Measurements from ENCODE around the gene CYB561A3.

CYB561A3 gene

DNA sequence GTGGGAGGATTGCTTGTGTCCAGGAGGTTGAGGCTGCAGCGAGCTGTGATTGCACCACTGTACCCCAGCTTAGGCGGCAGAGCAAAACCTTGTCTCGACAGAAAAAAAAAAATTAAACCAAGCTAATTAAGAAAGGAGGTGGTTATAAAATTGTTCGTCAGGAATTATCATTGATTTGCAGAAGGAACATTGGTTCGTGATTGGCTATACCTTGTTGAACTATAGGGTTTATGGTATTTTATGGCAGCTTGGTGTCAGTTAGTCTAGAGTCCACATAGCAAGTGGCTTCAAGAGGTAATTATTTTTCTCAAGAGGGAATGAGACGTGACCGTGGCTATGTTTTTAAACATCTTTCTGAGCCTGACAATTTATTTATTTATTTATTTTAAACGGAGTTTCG, 19.2 kb upstream of the CYB561A3 start:
- DNase-seq (ENCODE audit: low spot score) = no peak
- TF ChIP-seq, protein P1, sequence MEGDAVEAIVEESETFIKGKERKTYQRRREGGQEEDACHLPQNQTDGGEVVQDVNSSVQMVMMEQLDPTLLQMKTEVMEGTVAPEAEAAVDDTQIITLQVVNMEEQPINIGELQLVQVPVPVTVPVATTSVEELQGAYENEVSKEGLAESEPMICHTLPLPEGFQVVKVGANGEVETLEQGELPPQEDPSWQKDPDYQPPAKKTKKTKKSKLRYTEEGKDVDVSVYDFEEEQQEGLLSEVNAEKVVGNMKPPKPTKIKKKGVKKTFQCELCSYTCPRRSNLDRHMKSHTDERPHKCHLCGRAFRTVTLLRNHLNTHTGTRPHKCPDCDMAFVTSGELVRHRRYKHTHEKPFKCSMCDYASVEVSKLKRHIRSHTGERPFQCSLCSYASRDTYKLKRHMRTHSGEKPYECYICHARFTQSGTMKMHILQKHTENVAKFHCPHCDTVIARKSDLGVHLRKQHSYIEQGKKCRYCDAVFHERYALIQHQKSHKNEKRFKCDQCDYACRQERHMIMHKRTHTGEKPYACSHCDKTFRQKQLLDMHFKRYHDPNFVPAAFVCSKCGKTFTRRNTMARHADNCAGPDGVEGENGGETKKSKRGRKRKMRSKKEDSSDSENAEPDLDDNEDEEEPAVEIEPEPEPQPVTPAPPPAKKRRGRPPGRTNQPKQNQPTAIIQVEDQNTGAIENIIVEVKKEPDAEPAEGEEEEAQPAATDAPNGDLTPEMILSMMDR (conservative IDR thresholded peaks at IDR 0.05; ENCODE audit: low read depth) = no peak
- H3K27ac ChIP-seq = peak overlapping the region; percentile 100
- CTCF ChIA-PET = no interaction called here
- POLR2A ChIA-PET (ENCODE audit: low non-redundant PET) = no interaction called here

DNA sequence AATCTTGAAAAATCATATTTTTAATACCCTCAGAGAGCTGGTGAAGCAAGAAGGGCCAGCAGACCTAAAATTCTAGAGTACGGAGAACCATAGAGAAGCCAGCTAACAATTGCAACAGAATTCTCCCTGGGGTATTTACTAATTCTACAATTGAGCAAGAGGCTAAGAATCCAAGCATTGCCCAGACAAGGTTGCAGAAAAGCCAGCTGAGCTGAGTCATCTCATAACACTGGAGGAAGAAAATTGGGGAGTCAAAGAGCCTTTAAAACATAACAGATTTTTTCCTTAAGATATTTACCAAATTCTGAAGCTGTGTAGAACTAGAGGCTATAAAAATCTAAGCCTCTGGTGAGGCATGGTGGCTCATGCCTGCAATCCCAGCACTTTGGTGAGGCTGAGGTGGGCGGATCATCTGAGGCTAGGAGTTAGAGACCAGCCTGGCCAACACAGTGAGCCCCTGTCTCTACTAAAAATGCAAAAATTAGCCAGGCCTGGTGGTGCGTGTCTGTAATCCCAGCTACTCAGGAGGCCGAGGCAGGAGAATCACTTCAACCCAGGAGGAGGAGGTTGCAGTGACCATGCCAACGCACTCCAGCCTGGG, 17.1 kb upstream of the CYB561A3 start:
- peak overlapping the region; percentile 100 for H3K27ac ChIP-seq
- TF ChIP-seq, protein P1 (conservative IDR thresholded peaks at IDR 0.05; ENCODE audit: low read depth) = no peak
- peak; percentile 92 for DNase-seq (ENCODE audit: low spot score)
- POLR2A ChIA-PET (ENCODE audit: low non-redundant PET) = interaction anchor here (1.0 kb wide), 1 partner anchor 17 kb away, joined by 7 read pairs; the partner anchor contains the start of genes CYB561A3 and TMEM138
- CTCF ChIA-PET = interaction anchor here (0.6 to 1.6 kb wide), 2 partner anchors 43 to 122 kb away, joined by 4 to 6 read pairs; no protein-coding TSS in a partner anchor

DNA sequence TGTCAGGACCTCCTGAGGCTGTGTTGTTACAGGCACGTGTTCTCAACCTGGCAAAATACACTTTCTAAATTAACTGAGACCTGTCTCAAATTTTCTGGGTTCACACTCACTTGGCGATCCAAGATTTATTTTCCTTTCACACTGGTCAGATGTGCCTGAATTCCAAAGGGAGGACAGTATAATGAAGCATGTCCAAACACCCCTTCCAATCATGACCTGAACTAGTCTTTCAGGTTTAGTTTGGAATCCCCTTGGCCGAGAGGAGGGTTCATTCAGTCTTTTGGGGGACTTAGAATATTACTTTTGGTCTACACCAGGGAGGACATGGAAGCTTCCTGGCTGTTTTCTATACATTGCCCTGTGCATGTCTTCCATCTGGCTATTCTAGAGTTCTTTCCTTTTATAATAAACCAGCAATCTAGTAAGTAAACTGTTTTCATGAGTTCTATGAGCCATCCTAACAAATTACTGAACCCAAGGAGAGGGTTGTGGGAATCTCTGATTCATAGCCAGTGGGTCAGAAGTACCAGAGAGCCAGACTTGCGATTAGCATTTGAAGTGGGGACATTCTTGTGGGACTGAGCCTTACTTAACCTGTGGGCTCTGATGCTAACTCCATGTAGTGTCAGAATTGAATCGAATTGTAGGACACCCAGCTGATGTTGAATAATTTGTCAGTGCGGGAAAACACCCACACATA, 15.9 kb upstream of the CYB561A3 start:
- ChIA-PET CTCF (interaction anchor here (1.6 kb wide), 1 partner anchor 42 kb away, joined by 4 read pairs; no protein-coding TSS in a partner anchor), POLR2A (ENCODE audit: low non-redundant PET) (no interaction called here)
- H3K27ac ChIP-seq = peak overlapping the region; percentile 100
- TF ChIP-seq, protein P1 (conservative IDR thresholded peaks at IDR 0.05; ENCODE audit: low read depth) = no peak
- DNase-seq (ENCODE audit: low spot score) = no peak

DNA sequence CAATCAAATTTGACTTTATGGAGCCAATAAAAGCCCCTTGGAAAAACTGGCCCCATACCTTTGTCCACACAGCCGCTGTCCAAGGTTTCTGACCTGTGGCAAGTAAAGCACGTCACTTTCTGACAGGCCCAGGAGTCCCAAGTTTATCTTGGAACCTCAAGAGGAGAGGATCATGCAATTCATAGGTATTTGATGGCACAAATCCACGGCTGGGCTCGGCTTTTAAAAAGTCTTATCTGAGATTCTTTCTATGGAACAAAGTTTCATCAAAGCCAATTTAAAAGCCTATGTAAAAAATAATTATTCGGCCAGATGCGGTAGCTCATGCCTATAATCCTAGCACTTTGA, 14.1 kb upstream of the CYB561A3 start:
- TF ChIP-seq, protein P1 (conservative IDR thresholded peaks at IDR 0.05; ENCODE audit: low read depth) = no peak
- H3K27ac ChIP-seq = peak overlapping the region; percentile 74
- no peak for DNase-seq (ENCODE audit: low spot score)
- CTCF ChIA-PET = interaction anchor here (0.6 kb wide), 1 partner anchor 242 kb away, joined by 3 read pairs; no protein-coding TSS in a partner anchor
- POLR2A ChIA-PET (ENCODE audit: low non-redundant PET) = no interaction called here

DNA sequence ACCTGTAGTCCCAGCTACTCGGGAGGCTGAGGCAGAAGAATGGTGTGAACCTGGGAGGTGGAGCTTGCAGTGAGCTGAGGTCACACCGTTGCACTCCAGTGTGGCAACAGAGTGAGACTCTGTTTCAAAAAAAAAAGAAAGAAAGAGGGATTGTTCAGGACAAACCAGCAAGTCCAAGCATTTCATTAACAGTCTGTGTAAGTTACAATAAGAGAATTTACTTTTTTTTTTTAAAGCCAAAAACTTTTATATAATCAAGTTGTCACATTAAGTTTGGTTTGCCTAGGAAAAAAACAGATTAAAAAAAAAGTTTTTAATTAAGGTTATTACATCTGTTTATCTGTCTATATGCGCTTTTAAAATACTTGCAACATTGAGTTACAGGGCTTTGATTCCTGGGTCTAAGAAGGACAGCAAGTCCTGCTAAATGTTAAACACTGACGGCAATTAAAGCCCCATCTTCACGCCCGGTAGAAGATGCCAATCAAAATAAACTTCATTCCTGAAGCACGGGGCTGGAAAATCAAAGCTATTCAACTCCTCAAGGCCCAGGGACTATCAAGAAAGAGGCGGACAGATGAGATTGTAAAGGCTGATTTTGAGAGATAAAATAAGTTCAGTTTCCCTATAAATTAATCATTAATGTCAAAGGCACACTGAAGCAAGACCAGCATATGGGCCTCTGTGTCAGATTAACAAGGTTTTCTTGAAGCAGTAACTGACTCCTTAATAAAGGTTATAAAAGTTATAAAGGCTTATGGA, 11.2 kb upstream of the CYB561A3 start:
- DNase-seq (ENCODE audit: low spot score) = no peak
- CTCF ChIA-PET = no interaction called here
- POLR2A ChIA-PET (ENCODE audit: low non-redundant PET) = no interaction called here
- peak overlapping the region; percentile 22; the same call in 1 of the 2 replicates for H3K27ac ChIP-seq
- TF ChIP-seq, protein P1 (conservative IDR thresholded peaks at IDR 0.05; ENCODE audit: low read depth) = no peak

DNA sequence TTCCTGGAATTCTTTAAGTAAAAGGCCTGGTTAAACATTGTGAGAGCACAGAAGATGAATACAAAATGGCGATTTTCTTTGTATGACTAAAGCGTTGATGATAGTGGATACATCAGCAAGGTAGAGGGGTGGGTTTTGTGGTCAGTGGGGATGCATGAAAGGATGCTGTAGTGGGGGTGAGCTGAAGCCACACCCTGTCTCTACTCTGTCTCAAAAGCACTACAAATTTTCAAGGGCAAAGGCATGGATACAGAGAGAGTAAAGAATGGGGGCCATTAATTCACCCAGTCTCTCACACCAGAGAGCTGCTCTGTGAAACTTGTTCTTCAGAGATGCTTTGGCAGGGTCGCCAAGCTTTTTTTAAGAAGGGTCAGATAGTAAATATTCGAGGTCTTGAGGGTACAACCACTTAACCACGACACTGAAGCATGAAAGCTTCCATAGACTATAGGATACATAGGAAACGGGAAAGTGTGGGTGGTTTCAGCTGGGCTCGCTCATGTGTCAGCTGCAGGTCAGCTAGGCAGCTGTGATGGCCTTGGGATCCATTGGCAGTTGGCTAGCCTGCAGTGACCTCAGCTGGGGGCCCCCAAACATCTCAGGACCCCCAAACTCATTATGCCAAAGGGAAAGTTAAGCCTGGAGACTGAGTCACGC, 8.8 kb upstream of the CYB561A3 start:
- CTCF ChIA-PET = interaction anchor here (0.8 to 2.5 kb wide), 2 partner anchors 15 to 34 kb away, joined by 3 to 17 read pairs; no protein-coding TSS in a partner anchor
- peak overlapping the region; percentile 96 for H3K27ac ChIP-seq
- POLR2A ChIA-PET (ENCODE audit: low non-redundant PET) = no interaction called here

More for the DNA sequence above, 8.8 kb upstream of the CYB561A3 start:
- TF ChIP-seq, protein P1 (conservative IDR thresholded peaks at IDR 0.05; ENCODE audit: low read depth) = no peak
- no peak for DNase-seq (ENCODE audit: low spot score)
